Stimulated activated CD8-positive, alpha-beta memory T cell treated with anti-CD3 and anti-CD28 coated beads, Interleukin-12 subunit alpha, Interleukin-12 subunit beta, amount 100 ng/mL, for 4 hours (primary cell): ENCODE data around the gene RTL10.
"Not testable (repeated sequence)": the region's sequence is repeated elsewhere in the genome, so short reads cannot be mapped to it uniquely, and the experiment has no call there.

Experiments
- DNase-seq: peaks from one replicate; pipeline ENCODE4 v3.0.0-alpha.2; 2020; ENCODE audit warnings: low read depth

RTL10 gene

GRCh38 chr22:19843107-19843856 lies 11.4 kb downstream of the RTL10 start:
- no peak for DNase-seq

- no peak for DNase-seq
These were observed 12.1 kb downstream of the RTL10 start for GRCh38 chr22:19842393-19843106.

GRCh38 chr22:19841641-19842392 lies 12.9 kb downstream of the RTL10 start:
- no peak for DNase-seq

GRCh38 chr22:19840955-19841640 lies 13.6 kb downstream of the RTL10 start:
- no peak for DNase-seq

GRCh38 chr22:19840059-19840458 lies 14.6 kb downstream of the RTL10 start:
- DNase-seq, result no peak

GRCh38 chr22:19837915-19838314 lies 16.8 kb downstream of the RTL10 start:
- no peak for DNase-seq

GRCh38 chr22:19836512-19836911 lies 18.2 kb downstream of the RTL10 start:
- DNase-seq, result no peak

- no peak for DNase-seq
These were observed 20.1 kb downstream of the RTL10 start for GRCh38 chr22:19834599-19834998.

- DNase-seq, result not testable (repeated sequence)
These were observed 21.3 kb downstream of the RTL10 start for GRCh38 chr22:19833327-19833726.

- DNase-seq, result no peak
These were observed 22.1 kb downstream of the RTL10 start for GRCh38 chr22:19832476-19833108.

GRCh38 chr22:19831979-19832378 lies 22.7 kb downstream of the RTL10 start:
- DNase-seq, result not testable (repeated sequence)

GRCh38 chr22:19831016-19831415 lies 23.7 kb downstream of the RTL10 start:
- no peak for DNase-seq

GRCh38 chr22:19828035-19828401 lies 26.7 kb downstream of the RTL10 start:
- no peak for DNase-seq

GRCh38 chr22:19827341-19828034 lies 27.2 kb downstream of the RTL10 start:
- DNase-seq, result no peak

- no peak for DNase-seq
These were observed 28.1 kb downstream of the RTL10 start for GRCh38 chr22:19826619-19826950.

- DNase-seq, result no peak
These were observed 28.6 kb downstream of the RTL10 start for GRCh38 chr22:19825904-19826618.

GRCh38 chr22:19824926-19825339 lies 29.7 kb downstream of the RTL10 start:
- DNase-seq, result no peak

- DNase-seq, result no peak
These were observed 30.3 kb downstream of the RTL10 start for GRCh38 chr22:19824212-19824925.

GRCh38 chr22:19823902-19824211 lies 30.8 kb downstream of the RTL10 start:
- DNase-seq, result no peak
